ENCODE data around the gene SCRN1. TPM values are rescaled to one million over a fixed set of nuclear protein-coding genes. Genes with fewer than 3 reads are reported as not detected.

Gene SCRN1
- total and polyA plus RNA-seq, 2 of the 4 experiments (the other 2 are of a cell fraction) = 57.1 to 124 TPM

- H4K8ac ChIP-seq (ENCODE audit: low read depth in 2 of 2, low read length in 2 of 2) = no peak overlapping the region
- H3K4me3 ChIP-seq (ENCODE audit: insufficient read depth, low read depth, low read length) = no peak overlapping the region
- H2AFZ ChIP-seq (replicated peaks; ENCODE audit: low read length, poor library complexity) = no peak overlapping the region
- intact Hi-C loops (cut with micrococcal nuclease) = no loop called here
- H3K4me2 ChIP-seq (ENCODE audit: low read depth, low read length) = no peak overlapping the region
- H4K91ac ChIP-seq (ENCODE audit: insufficient read depth, low read depth, low read length) = no peak overlapping the region
- H3K9ac ChIP-seq (ENCODE audit: low read depth, low read length) = no peak overlapping the region
- H2BK15ac ChIP-seq (ENCODE audit: low read depth, low read length) = no peak overlapping the region
- no peak overlapping the region for H3K27ac ChIP-seq (ENCODE audit: insufficient read depth, low read length)
- H3K14ac ChIP-seq (replicated peaks; ENCODE audit: low read depth, low read length) = no peak overlapping the region
- H4K20me1 ChIP-seq (ENCODE audit: insufficient read depth, low read length) = peaks cover 38% of the 10 kb centered on the region; the same call in 1 of the 2 replicates
- no peak overlapping the region for H3K56ac ChIP-seq (ENCODE audit: extremely low read depth, insufficient read depth, low read length)
- ChIA-PET POLR2A (ENCODE audit: unreplicated experiment) (no interaction called here), CTCF (no interaction called here)
- peaks cover 17% of the 10 kb centered on the region for H3K9me1 ChIP-seq (ENCODE audit: insufficient read depth, low read length)
- H3K23ac ChIP-seq (ENCODE audit: low read depth, low read length) = no peak overlapping the region
- TF ChIP-seq, protein P1, sequence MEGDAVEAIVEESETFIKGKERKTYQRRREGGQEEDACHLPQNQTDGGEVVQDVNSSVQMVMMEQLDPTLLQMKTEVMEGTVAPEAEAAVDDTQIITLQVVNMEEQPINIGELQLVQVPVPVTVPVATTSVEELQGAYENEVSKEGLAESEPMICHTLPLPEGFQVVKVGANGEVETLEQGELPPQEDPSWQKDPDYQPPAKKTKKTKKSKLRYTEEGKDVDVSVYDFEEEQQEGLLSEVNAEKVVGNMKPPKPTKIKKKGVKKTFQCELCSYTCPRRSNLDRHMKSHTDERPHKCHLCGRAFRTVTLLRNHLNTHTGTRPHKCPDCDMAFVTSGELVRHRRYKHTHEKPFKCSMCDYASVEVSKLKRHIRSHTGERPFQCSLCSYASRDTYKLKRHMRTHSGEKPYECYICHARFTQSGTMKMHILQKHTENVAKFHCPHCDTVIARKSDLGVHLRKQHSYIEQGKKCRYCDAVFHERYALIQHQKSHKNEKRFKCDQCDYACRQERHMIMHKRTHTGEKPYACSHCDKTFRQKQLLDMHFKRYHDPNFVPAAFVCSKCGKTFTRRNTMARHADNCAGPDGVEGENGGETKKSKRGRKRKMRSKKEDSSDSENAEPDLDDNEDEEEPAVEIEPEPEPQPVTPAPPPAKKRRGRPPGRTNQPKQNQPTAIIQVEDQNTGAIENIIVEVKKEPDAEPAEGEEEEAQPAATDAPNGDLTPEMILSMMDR (conservative IDR thresholded peaks at IDR 0.05; ENCODE audit: low read depth, low read length) = no peak
- TF ChIP-seq MAFK (IDR thresholded peaks at IDR 0.05; ENCODE audit: low read depth, low read length) (no peak), MXI1 (IDR thresholded peaks at IDR 0.05; ENCODE audit: borderline replicate concordance, low read depth, low read length) (no peak), CHD1 (IDR thresholded peaks at IDR 0.05; ENCODE audit: low read depth, low read length) (no peak), RFX5 (IDR thresholded peaks at IDR 0.05; ENCODE audit: low read depth, low read length) (no peak), RCOR1 (IDR thresholded peaks at IDR 0.05; ENCODE audit: insufficient replicate concordance, low read length) (no peak), RAD21 (IDR thresholded peaks at IDR 0.05; ENCODE audit: low read length) (no peak)
- TF ChIP-seq, protein P2, sequence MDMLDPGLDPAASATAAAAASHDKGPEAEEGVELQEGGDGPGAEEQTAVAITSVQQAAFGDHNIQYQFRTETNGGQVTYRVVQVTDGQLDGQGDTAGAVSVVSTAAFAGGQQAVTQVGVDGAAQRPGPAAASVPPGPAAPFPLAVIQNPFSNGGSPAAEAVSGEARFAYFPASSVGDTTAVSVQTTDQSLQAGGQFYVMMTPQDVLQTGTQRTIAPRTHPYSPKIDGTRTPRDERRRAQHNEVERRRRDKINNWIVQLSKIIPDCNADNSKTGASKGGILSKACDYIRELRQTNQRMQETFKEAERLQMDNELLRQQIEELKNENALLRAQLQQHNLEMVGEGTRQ (IDR thresholded peaks at IDR 0.05; ENCODE audit: low read depth, low read length) = no peak
- H4K5ac ChIP-seq (ENCODE audit: low read depth, low read length) = no peak overlapping the region
- no CpG with 5 or more reads among the region's 8 CpGs for WGBS, 2 experiments (ENCODE audit: extremely low coverage in 2 of 2, insufficient read length in 1 of 2)
- H3K79me1 ChIP-seq (ENCODE audit: low read depth in 1 of 2, low read length in 2 of 2) = peaks cover 29 to 65% of the 10 kb centered on the region in 2 experiments
- dilution Hi-C loops (cut with HindIII; ENCODE audit: low sequenced_read_pairs, unreplicated experiment) = no loop called here
- H2AK9ac ChIP-seq (replicated peaks; ENCODE audit: low read depth, low read length, poor library complexity) = no peak overlapping the region
- H3K18ac ChIP-seq (ENCODE audit: low read depth, low read length) = no peak overlapping the region
- H2BK20ac ChIP-seq (ENCODE audit: low read depth, low read length) = no peak overlapping the region
- ATAC-seq (ENCODE audit: low read depth) (no peak), DNase-seq (no peak)
- peaks cover 18% of the 10 kb centered on the region for H3K36me3 ChIP-seq (ENCODE audit: control insufficient read depth, insufficient read depth, low read length)
- H3K4ac ChIP-seq (ENCODE audit: low read depth, low read length) = no peak overlapping the region
- H2BK120ac ChIP-seq (ENCODE audit: low read depth, low read length) = no peak overlapping the region
- H2BK5ac ChIP-seq (ENCODE audit: low read depth, low read length, poor library complexity, severe bottlenecking) = no peak overlapping the region
- no peaks in the 10 kb centered on the region for H3K4me1 ChIP-seq (ENCODE audit: control insufficient read depth, insufficient read depth, low read length)
- in situ Hi-C loops (cut with MboI; ENCODE audit: low sequenced_read_pairs) = no loop called here
- H3K27me3 ChIP-seq (ENCODE audit: control insufficient read depth, insufficient read depth, low read length) = no peaks in the 10 kb centered on the region
- H2AK5ac ChIP-seq (ENCODE audit: low read depth, low read length) = no peak overlapping the region
- no TSS peak for BruUV-seq (replicated peaks)
- no peaks in the 10 kb centered on the region for H3K9me3 ChIP-seq (ENCODE audit: control insufficient read depth, insufficient read depth, low read length)
Observed at GRCh38 chr7:29958667-29959358, 30.8 kb downstream of the SCRN1 start.

Data from IMR-90 (cell line).